K562 (cell line): ENCODE results near the gene INHBC. TPM values are rescaled to one million over a fixed set of nuclear protein-coding genes. Genes with fewer than 3 reads are reported as not detected.
A peak's percentile ranks its signal among the peaks of the same experiment; 100 is the strongest.

Experiments used
- BHLHE40 ChIP-seq: IDR thresholded peaks from 2 replicates; pipeline ENCODE4 v1.6.1; 2011; ENCODE audit warnings: low read length, improper control_type of control experiment
- COPS2 ChIP-seq: fragments of 450-650 bp; conservative IDR thresholded peaks from 2 replicates; pipeline ENCODE4 v1.6.1; 2016; ENCODE audit warnings: mild to moderate bottlenecking, moderate library complexity
- FOXK2 ChIP-seq, 2 experiments: fragments of 450-650 bp; IDR thresholded peaks in 1 of 2; conservative IDR thresholded peaks in 1 of 2; 2 replicates each; pipeline ENCODE4 v1.6.1; 2016; ENCODE audit warnings: low read depth in 2 of 2, mild to moderate bottlenecking in 1 of 2
- GABPA ChIP-seq: fragments of 200-800 bp; sonication (Bioruptor generic); conservative IDR thresholded peaks from 2 replicates; pipeline ENCODE4 v1.6.1; 2016; ENCODE audit warnings: low read depth, missing genetic modification characterization, missing compliant biosample characterization
- NRF1 ChIP-seq, 2 experiments: fragments of 450-650 bp; IDR thresholded peaks in 1 of 2; conservative IDR thresholded peaks in 1 of 2; 2 replicates each; pipeline ENCODE4 v1.6.1; 2014; ENCODE audit warnings: mild to moderate bottlenecking in 2 of 2
- SFPQ ChIP-seq: fragments of 200-400 bp; formaldehyde crosslinking; IDR thresholded peaks from 2 replicates; pipeline ENCODE4 v1.6.1; 2017; ENCODE audit warnings: mild to moderate bottlenecking, low read depth, low read length, moderate library complexity
- TAF9B ChIP-seq: fragments of 450-650 bp; IDR thresholded peaks from 2 replicates; pipeline ENCODE4 v1.6.1; 2018; ENCODE audit warnings: mild to moderate bottlenecking; ENCODE audit not compliant: partially characterized antibody
- ZBTB17 ChIP-seq: fragments of 450-650 bp; formaldehyde crosslinking; IDR thresholded peaks from 2 replicates; pipeline ENCODE4 v1.4.0; 2020; ENCODE audit warnings: mild to moderate bottlenecking
- ZFPM2 ChIP-seq: fragments of 250-450 bp; sonication (Bioruptor Pico); IDR thresholded peaks from 2 replicates; pipeline ENCODE4 v1.5.1; 2022; ENCODE audit warnings: mild to moderate bottlenecking
- ZNF253 ChIP-seq: fragments of 250-450 bp; sonication (Bioruptor Pico); conservative IDR thresholded peaks from 2 replicates; pipeline ENCODE4 v1.6.1; 2021; ENCODE audit warnings: mild to moderate bottlenecking
- polyA plus RNA-seq, 8 experiments: library from polyadenylated mRNA; depleted of rRNA in 4 of 8; stranded (reverse) in 5 of 8; unstranded in 3 of 8; fragments of >200 nt; fragmentation: Nextera tagmentation in 2 of 8; fragmentation: Illumina TruSeq in 1 of 8; extraction: Ambion mirVana in 2 of 8; extraction: Trizol in 1 of 8; gene quantifications; 2 replicates each; pipeline versions ENCODE4 v1.2.1 to v1.2.3, GENCODE V29; 2011 to 2014; ENCODE audit warnings: inconsistent platforms in 1 of 8, missing spikeins in 1 of 8
- total RNA-seq, 7 experiments: library from RNA; depleted of rRNA in 6 of 7; stranded (reverse); fragments of >200 nt in 6 of 7; fragmentation: Illumina TruSeq in 2 of 7; extraction: Trizol in 2 of 7; gene quantifications; 2 replicates each; pipeline versions ENCODE4 v1.2.1 to v1.2.3, GENCODE V29; 2011 to 2021; ENCODE audit warnings: low replicate concordance in 1 of 7
- TF ChIP-seq, protein P1 (sequence below), 3 experiments: fragments of 200-800 bp in 1 of 3; sonication (Bioruptor generic) in 1 of 3; sonication (generic) in 1 of 3; formaldehyde crosslinking in 1 of 3; IDR thresholded peaks; 2 replicates each; pipeline versions ENCODE4 v1.6.1 to v1.8.0; 2016 to 2022; ENCODE audit warnings: mild to moderate bottlenecking in 2 of 3, missing compliant biosample characterization in 2 of 3, missing genetic modification characterization in 2 of 3, missing genetic modification reagents in 1 of 3
- TF ChIP-seq, protein P2 (sequence below): IDR thresholded peaks from 2 replicates; pipeline ENCODE4 v1.6.1; 2012; ENCODE audit warnings: low read depth, low read length, improper control_type of control experiment, borderline replicate concordance
- TF ChIP-seq, protein P3 (sequence below), 2 experiments: fragments of 450-650 bp; IDR thresholded peaks; 2 replicates each; pipeline ENCODE4 v1.6.1; 2016; ENCODE audit warnings: mild to moderate bottlenecking in 2 of 2, borderline replicate concordance in 1 of 2, low read depth in 1 of 2, moderate library complexity in 1 of 2

Gene INHBC
- total and polyA plus RNA-seq, 9 of the 15 experiments (the other 6 are each of a cell fraction or from before 2014, with no cell fraction given), result 0.07 to 0.24 (median 0.15) TPM; not detected in 4

DNA sequence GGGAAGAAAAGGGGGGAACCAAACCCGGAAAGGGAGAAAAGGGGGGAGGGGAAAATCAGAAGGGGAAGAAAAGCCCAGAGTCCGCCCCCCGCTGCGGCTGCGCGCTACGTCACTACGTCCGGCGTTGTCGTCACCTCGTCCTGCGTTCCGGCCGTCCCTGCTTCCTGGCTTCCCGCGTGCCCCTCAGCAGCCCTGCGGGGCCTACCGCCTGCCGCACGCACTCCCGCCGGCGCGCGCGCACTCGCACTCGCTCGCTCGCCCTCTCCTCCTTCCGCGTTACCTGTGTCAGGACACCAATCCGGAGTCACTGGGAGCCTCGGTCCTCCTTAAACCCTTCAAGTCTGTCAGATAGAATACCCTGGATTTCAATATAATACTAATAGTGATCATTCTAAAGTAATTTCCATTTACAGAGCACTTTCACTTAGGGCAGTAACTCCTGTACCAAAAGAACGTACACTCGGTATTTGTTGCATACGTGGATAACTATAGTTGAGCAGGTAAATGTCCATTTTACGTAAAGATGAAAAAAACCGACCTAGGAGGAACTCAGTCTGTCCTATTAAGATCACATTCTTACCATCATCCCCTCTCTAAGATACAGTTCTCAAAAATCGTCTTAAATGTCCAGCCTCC, 3.5 kb upstream of the INHBC start, which contains the start of gene R3HDM2 (continued):
- TF ChIP-seq SFPQ (no peak), TAF9B (peak; percentile 50), ZBTB17 (CRISPR knock-in tag) (peak; percentile 25; the same call in 1 of the 2 replicates), ZNF253 (CRISPR knock-in tag) (no peak), BHLHE40 (peak; percentile 88), FOXK2 (conservative IDR thresholded peaks at IDR 0.05 in 1 of 2, IDR thresholded peaks at IDR 0.05 in 1 of 2; ENCODE audit: low read depth in 2 of 2) (peak; percentile 18 to 50; a peak in 2 of 4 replicates), ZFPM2 (no peak), GABPA (tag) (peak; percentile 77), COPS2 (no peak), NRF1 (conservative IDR thresholded peaks at IDR 0.05 in 1 of 2, IDR thresholded peaks at IDR 0.05 in 1 of 2) (peak; percentile 93 to 95)
- TF ChIP-seq, protein P1, sequence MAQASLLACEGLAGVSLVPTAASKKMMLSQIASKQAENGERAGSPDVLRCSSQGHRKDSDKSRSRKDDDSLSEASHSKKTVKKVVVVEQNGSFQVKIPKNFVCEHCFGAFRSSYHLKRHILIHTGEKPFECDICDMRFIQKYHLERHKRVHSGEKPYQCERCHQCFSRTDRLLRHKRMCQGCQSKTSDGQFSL (CRISPR knock-in tag; IDR thresholded peaks at IDR 0.05), result peak; percentile 85
- TF ChIP-seq, protein P1 (tag; IDR thresholded peaks at IDR 0.05), result no peak
- TF ChIP-seq, protein P2, sequence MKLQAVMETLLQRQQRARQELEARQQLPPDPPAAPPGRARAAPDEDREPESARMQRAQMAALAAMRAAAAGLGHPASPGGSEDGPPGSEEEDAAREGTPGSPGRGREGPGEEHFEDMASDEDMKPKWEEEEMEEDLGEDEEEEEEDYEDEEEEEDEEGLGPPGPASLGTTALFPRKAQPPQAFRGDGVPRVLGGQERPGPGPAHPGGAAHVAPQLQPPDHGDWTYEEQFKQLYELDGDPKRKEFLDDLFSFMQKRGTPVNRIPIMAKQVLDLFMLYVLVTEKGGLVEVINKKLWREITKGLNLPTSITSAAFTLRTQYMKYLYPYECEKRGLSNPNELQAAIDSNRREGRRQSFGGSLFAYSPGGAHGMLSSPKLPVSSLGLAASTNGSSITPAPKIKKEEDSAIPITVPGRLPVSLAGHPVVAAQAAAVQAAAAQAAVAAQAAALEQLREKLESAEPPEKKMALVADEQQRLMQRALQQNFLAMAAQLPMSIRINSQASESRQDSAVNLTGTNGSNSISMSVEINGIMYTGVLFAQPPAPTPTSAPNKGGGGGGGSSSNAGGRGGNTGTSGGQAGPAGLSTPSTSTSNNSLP, result no peak
- TF ChIP-seq, protein P3, sequence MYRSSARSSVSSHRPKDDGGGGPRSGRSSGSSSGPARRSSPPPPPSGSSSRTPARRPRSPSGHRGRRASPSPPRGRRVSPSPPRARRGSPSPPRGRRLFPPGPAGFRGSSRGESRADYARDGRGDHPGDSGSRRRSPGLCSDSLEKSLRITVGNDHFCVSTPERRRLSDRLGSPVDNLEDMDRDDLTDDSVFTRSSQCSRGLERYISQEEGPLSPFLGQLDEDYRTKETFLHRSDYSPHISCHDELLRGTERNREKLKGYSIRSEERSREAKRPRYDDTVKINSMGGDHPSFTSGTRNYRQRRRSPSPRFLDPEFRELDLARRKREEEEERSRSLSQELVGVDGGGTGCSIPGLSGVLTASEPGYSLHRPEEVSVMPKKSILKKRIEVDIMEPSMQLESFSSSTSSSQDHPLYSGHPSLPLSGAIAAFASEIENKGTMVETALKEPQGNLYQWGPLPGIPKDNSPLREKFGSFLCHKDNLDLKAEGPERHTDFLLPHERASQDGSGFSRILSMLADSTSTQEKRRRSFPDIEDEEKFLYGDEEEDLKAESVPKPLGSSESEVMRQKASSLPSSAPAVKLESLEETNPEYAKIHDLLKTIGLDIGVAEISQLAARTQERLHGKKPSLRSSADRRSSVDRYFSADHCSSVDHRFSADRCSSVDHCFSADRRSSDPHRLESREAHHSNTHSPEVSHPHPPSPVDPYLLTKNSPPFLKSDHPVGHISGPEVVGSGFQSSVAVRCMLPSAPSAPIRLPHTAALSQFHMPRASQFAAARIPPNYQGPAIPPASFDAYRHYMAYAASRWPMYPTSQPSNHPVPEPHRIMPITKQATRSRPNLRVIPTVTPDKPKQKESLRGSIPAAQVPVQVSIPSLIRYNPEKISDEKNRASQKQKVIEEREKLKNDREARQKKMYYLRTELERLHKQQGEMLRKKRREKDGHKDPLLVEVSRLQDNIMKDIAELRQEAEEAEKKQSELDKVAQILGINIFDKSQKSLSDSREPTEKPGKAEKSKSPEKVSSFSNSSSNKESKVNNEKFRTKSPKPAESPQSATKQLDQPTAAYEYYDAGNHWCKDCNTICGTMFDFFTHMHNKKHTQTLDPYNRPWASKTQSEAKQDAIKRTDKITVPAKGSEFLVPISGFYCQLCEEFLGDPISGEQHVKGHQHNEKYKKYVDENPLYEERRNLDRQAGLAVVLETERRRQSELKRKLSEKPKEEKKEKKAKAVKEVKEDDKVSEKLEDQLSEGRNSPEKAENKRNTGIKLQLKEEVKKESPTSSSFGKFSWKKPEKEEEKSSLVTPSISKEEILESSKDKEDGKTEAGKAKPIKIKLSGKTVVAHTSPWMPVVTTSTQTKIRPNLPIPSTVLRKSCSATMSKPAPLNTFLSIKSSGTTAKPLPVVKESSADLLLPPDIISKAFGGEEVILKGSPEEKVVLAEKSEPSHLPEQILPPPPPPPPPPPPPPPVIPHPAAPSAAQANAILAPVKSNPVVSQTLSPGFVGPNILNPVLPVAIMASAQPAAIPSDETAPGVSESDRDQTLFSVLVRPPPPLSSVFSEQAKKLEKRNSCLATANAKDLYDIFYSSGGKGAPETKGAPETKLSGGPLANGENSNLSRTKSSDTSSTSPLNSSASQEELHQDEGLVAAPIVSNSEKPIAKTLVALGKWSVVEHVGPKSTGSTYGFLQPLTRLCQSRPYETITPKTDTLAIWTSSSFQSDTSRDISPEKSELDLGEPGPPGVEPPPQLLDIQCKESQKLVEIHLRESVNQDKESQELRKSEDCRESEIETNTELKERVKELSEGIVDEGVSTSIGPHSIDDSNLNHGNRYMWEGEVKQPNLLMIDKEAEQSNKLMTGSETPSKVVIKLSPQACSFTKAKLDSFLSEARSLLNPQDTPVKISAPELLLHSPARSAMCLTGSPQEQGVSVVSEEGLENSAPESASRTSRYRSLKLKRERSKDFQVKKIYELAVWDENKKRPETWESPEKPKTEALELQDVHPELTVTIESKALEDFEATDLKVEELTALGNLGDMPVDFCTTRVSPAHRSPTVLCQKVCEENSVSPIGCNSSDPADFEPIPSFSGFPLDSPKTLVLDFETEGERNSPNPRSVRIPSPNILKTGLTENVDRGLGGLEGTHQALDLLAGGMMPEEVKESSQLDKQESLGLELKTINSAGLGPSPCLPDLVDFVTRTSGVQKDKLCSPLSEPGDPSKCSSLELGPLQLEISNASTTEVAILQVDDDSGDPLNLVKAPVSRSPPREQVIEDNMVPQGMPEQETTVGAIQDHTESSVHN (IDR thresholded peaks at IDR 0.05; ENCODE audit: borderline replicate concordance in 1 of 2, low read depth in 1 of 2), result no peak
